GM12878 (cell line): ENCODE measurements around the gene DGKB. TPM values are rescaled to one million over a fixed set of nuclear protein-coding genes. Genes with fewer than 3 reads are reported as not detected.

ENCODE experiments used
- ATAC-seq: fragments of 200-7000 bp; cut with Tn5 transposase; 3 replicates; pipeline ENCODE4 v1.9.1; 2020; ENCODE audit warnings: mild to moderate bottlenecking, moderate library complexity
- BruUV-seq: library from RNA; stranded (reverse); fragments of 400-500 nt; replicated peaks from 2 replicates; lab custom pipeline; 2021; lab: Mats Ljungman, UMichigan
- CTCF ChIA-PET: fragments of 300-600 bp; sonication (Branson Sonifier 250); formaldehyde crosslinking; extraction: SDS; loops from one replicate; lab custom pipeline; 2021; ENCODE audit warnings: inconsistent platforms; lab: Yijun Ruan, JAX
- POLR2A ChIA-PET: fragments of 350-600 bp; formaldehyde crosslinking; extraction: SDS; loops from one replicate; lab custom pipeline; 2021; ENCODE audit warnings: inconsistent platforms; lab: Charles Lee
- RAD21 ChIA-PET: fragments of 300-600 bp; sonication (Branson Sonifier 250); formaldehyde crosslinking; loops from one replicate; lab custom pipeline; 2023; ENCODE audit warnings: antibody characterized with exemption; ENCODE audit not compliant: unreplicated experiment; lab: Charles Lee
- SMC1A ChIA-PET: fragments of 300-600 bp; sonication (Branson Sonifier 250); formaldehyde crosslinking; loops from one replicate; lab custom pipeline; 2023; ENCODE audit not compliant: unreplicated experiment, uncharacterized antibody; lab: Charles Lee
- DNase-seq: peaks from one replicate; pipeline ENCODE4 v3.0.0-alpha.2; 2011; ENCODE audit warnings: low read depth, low spot score
- FAIRE-seq: peaks from 3 replicates; lab custom pipeline; 2011; peaks lifted over from hg19 to GRCh38; lab: Jason Lieb, UNC
- H2AFZ ChIP-seq: 2 replicates; pipeline ENCODE4 v1.6.0; 2011; ENCODE audit warnings: low read depth, low read length, control low read depth; ENCODE audit not compliant: control insufficient read depth
- H3K27ac ChIP-seq: 2 replicates; pipeline ENCODE4 v1.5.1; 2011; ENCODE audit warnings: control low read depth; ENCODE audit not compliant: control insufficient read depth, insufficient read depth
- H3K27me3 ChIP-seq, 2 experiments: replicated peaks in 1 of 2; 2 replicates each; pipeline versions ENCODE4 v1.6.0 to v1.6.1; 2011; ENCODE audit warnings: low read length in 1 of 2; ENCODE audit not compliant: control insufficient read depth in 2 of 2, insufficient read depth in 2 of 2
- H3K36me3 ChIP-seq, 2 experiments: 2 replicates each; pipeline ENCODE4 v1.5.1; 2011; ENCODE audit warnings: low read length in 1 of 2; ENCODE audit not compliant: control insufficient read depth in 2 of 2, insufficient read depth in 2 of 2
- H3K4me1 ChIP-seq: 2 replicates; pipeline ENCODE4 v1.6.1; 2011; ENCODE audit warnings: mild to moderate bottlenecking, low read length, moderate library complexity, mixed read lengths; ENCODE audit not compliant: control insufficient read depth, insufficient read depth
- H3K4me2 ChIP-seq: 2 replicates; pipeline ENCODE4 v1.6.0; 2011; ENCODE audit warnings: control low read depth; ENCODE audit not compliant: control insufficient read depth, insufficient read depth
- H3K4me3 ChIP-seq: fragments of 200-600 bp; sonication (generic); 2 replicates; pipeline ENCODE4 v1.5.1; 2016
- H3K79me2 ChIP-seq: 2 replicates; pipeline ENCODE4 v1.6.0; 2011; ENCODE audit warnings: low read length; ENCODE audit not compliant: control insufficient read depth, insufficient read depth
- H3K9ac ChIP-seq: 2 replicates; pipeline ENCODE4 v1.8.0; 2011; ENCODE audit warnings: low read length, control low read depth, mixed read lengths; ENCODE audit not compliant: control insufficient read depth, insufficient read depth
- H3K9me3 ChIP-seq: replicated peaks from 3 replicates; pipeline ENCODE4 v1.5.1; 2011; ENCODE audit warnings: mild to moderate bottlenecking, low read length; ENCODE audit not compliant: control insufficient read depth, insufficient read depth
- H4K20me1 ChIP-seq: 2 replicates; pipeline ENCODE4 v1.6.0; 2011; ENCODE audit not compliant: control insufficient read depth, insufficient read depth
- E2F8 ChIP-seq: fragments of 450-650 bp; IDR thresholded peaks from 2 replicates; pipeline ENCODE4 v1.6.1; 2018; ENCODE audit warnings: mild to moderate bottlenecking, low read depth, moderate library complexity; ENCODE audit not compliant: partially characterized antibody
- HDAC6 ChIP-seq: fragments of 200-600 bp; sonication (generic); IDR thresholded peaks from one replicate; pipeline ENCODE4 v1.8.0; 2017; ENCODE audit warnings: antibody characterized with exemption; ENCODE audit not compliant: unreplicated experiment
- POLR2AphosphoS5 ChIP-seq: IDR thresholded peaks from 2 replicates; pipeline ENCODE4 v1.6.1; 2011; ENCODE audit warnings: mild to moderate bottlenecking, low read length, inconsistent platforms
- SKIL ChIP-seq: fragments of 450-650 bp; IDR thresholded peaks from 2 replicates; pipeline ENCODE4 v1.6.1; 2017; ENCODE audit warnings: mild to moderate bottlenecking, low read depth, inconsistent platforms; ENCODE audit not compliant: poor library complexity, severe bottlenecking
- YBX1 ChIP-seq: fragments of 450-650 bp; IDR thresholded peaks from 2 replicates; pipeline ENCODE4 v1.6.1; 2016; ENCODE audit warnings: antibody characterized with exemption
- WGBS: methylation state at CpG from one replicate; pipeline ENCODE4 v1.1.6; 2016; ENCODE audit warnings: low lambda C conversion rate; ENCODE audit not compliant: insufficient replicate concordance, insufficient coverage; ENCODE audit errors: missing lambda C conversion rate; 5-methylcytosine and 5-hydroxymethylcytosine counted together
- in situ Hi-C: fragments of 300-500 bp; cut with MboI; formaldehyde crosslinking; loops from 9 replicates; pipeline ENCODE4 v1.14.3; 2018; ENCODE audit warnings: mixed read lengths
- intact Hi-C: fragments of 100-400 bp; cut with micrococcal nuclease; formaldehyde crosslinking; loops from one replicate; pipeline ENCODE4 v1.14.2; 2022; ENCODE audit not compliant: unreplicated experiment
- polyA plus RNA-seq, 11 experiments: library from polyadenylated mRNA; depleted of rRNA in 4 of 11; unstranded in 6 of 11; stranded (reverse) in 5 of 11; fragments of >200 nt; fragmentation: Nextera tagmentation in 4 of 11; fragmentation: Illumina TruSeq in 1 of 11; extraction: Ambion mirVana in 4 of 11; extraction: Trizol in 1 of 11; gene quantifications; 1 replicate in 1 of 11; 2 replicates in 10 of 11; pipeline versions ENCODE4 v1.2.1 to v1.2.3, GENCODE V29; 2011 to 2016; ENCODE audit warnings: inconsistent platforms in 2 of 11, missing spikeins in 2 of 11, low read depth in 1 of 11
- total RNA-seq, 4 experiments: library from RNA; depleted of rRNA in 3 of 4; stranded (reverse); fragments of >200 nt in 3 of 4; fragmentation: Illumina TruSeq in 1 of 4; extraction: Trizol in 1 of 4; gene quantifications; 2 replicates each; pipeline versions ENCODE4 v1.2.1 to v1.2.3, GENCODE V29; 2013 to 2021

DGKB gene
- total and polyA plus RNA-seq, 10 of the 15 experiments (the other 5 are each of a cell fraction or from before 2014, with no cell fraction given), result 0.02 to 0.10 (median 0.04) TPM; not detected in 6

GRCh38 chr7:14324767-14325166 is 577.8 kb downstream of the DGKB start:
- in situ Hi-C loops, result no loop called here
- Histone ChIP-seq H3K4me1 (no peaks in the 10 kb centered on the region), H3K27me3 (no peaks in the 10 kb centered on the region), H3K4me2 (no peak overlapping the region), H3K9me3 (no peaks in the 10 kb centered on the region), H3K36me3 (no peaks in the 10 kb centered on the region), H3K27ac (no peak overlapping the region), H3K79me2 (no peaks in the 10 kb centered on the region), H3K9ac (no peak overlapping the region), H4K20me1 (no peaks in the 10 kb centered on the region), H2AFZ (no peak overlapping the region), H3K4me3 (no peak overlapping the region)
- TF ChIP-seq E2F8 (no peak), HDAC6 (no peak), POLR2AphosphoS5 (no peak), YBX1 (no peak), SKIL (no peak)
- no peak for FAIRE-seq
- intact Hi-C loops, result no loop called here
- ATAC-seq, result no peak
- ChIA-PET CTCF (no interaction called here), POLR2A (no interaction called here), RAD21 (no interaction called here), SMC1A (no interaction called here)
- 9% methylated on average over 3 of the region's 3 CpGs for WGBS
- DNase-seq, result no peak
- no TSS peak for BruUV-seq
